Activated CD8-positive, alpha-beta memory T cell treated with anti-CD3 and anti-CD28 coated beads for 24 hours (primary cell): ENCODE measurements around the gene BTBD17.

Experiments
- DNase-seq: peaks from one replicate; pipeline ENCODE4 v3.0.0-alpha.2; 2020

The BTBD17 gene

DNA sequence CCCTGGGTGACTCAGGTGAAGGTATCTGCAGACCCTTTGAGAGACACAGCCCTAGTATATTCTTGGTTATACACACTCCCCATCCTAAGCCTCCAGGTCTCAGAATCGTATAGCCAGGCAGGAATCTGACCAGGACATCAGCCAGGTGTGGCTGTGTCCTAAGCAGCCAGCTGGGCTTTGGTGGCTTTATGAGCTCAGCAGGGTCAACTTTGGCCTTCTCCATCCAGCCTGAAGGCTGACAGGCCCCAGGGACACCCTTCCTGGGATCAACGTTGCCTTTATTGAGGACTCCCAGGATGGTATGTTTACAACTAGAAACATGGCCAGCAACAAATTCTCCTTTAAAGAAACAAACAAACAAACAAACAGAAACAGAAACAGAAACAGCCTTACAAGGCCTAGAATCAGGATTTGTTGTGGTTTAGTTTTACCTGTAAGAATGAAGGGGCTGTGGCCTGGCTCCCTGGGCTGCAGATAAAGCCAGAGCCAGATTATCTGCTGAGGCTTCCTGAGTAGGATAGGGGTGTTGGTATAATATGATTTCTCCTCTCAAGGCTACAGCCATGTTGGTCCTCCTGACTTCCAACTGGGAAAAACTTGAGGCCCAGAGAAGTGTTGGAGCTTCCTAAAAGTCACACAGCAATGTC, 27.2 kb downstream of the BTBD17 start:
- no peak for DNase-seq

DNA sequence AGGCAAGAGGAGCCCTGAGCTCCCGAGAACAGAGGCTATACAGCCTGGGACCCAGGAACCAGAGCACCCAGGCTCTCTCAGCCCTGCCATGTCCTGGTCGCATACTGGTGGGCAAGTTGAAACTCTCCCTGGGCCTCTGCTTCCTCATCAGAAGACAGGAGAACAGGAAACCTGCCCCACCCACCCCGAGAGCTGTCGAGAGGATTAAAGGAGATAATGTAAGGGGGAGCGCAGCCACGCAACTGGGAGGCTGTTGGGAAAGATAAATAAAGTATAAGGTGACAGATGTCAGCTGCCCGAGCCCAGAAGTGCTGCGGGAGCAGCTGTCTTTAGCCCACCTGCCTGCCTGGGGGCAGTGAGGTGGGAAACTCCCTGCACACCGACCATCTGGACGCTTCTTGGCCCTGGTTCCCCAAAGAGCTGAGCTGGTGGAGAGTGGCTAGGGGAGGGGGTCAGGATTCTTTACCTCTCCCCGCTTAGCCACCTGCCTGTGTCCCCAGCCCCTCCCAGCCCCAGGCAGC, 28.8 kb downstream of the BTBD17 start:
- no peak for DNase-seq

- DNase-seq = no peak
These were observed 29.5 kb downstream of the BTBD17 start for GRCh38 chr17:74332017-74332650.

GRCh38 chr17:74330446-74330845, 31.2 kb downstream of the BTBD17 start:
- no peak for DNase-seq

- DNase-seq = no peak
These were observed 32.3 kb downstream of the BTBD17 start for GRCh38 chr17:74329378-74329777.

- DNase-seq = no peak
These were observed 33.2 kb downstream of the BTBD17 start for GRCh38 chr17:74328487-74328886.

DNA sequence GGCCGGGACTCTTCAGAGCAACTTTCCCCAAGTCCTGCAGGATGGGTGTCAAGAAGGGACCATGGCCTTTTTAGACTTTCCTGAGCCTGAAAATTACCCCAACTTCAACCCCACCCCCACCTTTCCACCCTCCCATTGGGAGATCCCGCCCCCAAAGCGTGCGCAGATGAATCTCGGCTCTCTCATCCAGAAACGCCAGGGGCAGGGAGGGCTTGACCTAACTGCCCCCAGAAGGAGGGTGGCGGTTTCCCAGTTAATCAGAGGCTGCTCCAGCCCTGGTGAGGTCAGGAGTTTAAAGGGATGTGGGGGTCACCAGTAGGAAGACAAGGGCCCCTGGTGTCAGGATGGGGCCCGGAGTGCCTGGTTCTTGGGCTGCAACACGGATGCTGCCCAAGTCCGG, 35.2 kb downstream of the BTBD17 start:
- DNase-seq = no peak

DNA sequence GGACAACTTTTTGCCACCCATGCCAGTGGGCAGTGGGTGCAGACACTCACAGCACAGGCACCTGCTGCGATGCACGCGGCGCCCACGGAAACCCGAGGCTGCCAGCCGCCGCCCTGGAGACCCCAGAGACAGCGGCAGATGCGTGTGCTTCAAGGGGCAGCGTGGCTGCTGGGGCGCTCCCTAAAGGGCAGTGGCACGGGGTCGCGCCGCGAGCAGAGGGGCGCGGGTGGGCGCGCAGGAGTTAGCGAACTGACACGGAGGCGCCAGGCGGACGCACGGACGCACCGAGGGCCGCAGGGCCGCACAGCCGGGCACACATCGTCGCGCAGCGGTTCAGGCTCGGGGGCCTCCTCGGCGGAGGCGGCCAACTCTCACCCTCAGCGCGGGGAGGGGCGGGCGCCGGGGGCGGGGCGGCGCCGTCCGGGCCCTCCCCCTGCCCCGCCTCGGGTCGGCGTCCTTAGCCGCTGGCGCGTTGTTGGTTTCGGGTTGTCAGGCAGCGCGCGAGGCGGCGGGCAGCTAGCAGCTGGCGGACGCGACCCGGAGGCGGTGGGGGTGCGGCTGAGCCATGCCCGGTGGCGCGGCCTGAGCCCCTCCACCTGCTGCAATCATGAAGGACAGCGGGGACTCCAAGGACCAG, 35.8 kb downstream of the BTBD17 start, which contains the start of gene KIF19:
Gene KIF19, plus strand, starts transcription at position 484 of the 637 bp plus-strand sequence. Its CDS starts 124 bp downstream, at position 608.
- peak; percentile 81 for DNase-seq

GRCh38 chr17:74325376-74325742, 36.3 kb downstream of the BTBD17 start:
- DNase-seq = no peak

DNA sequence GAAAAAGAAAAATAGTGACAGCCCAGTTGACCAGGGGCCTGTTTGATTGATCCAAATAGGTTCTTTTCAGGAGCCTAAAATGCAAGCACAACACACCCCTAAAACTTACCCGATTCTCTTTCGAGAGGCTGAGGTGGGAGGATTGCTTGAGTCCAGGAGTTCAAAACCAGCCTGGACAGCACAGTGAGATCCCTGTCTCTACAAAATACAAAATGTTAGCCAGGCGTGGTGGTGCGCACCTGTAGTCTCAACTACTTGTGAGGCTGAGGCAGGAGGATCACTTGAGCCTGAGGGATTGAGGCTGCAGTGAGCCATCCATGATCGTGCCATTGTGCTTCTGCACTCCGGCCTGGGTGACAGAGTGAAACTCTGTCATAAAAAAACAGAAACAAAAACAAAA, 37.1 kb downstream of the BTBD17 start:
- no peak for DNase-seq

DNA sequence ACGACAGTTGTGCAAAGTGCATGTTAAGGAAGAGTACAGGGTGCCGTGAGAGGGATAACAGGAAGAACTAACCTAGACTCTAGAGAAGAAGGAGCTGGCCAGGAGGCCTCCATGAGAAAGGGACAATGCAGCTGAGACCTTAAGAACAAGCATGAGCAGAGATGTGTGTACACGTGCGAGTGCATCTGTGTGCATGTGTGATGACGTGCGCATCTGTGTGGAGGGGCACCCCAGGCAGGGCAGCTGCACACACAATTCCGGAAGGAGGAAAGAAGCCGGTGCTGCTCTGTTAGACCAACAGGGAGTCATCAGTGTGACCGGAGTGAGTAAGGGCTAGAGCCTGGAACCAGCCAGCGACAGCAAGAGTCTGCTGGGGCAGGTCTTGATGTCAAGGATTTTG, 43.3 kb downstream of the BTBD17 start:
- DNase-seq = no peak

- DNase-seq = no peak
These were observed 44.6 kb downstream of the BTBD17 start for GRCh38 chr17:74317071-74317470.

DNA sequence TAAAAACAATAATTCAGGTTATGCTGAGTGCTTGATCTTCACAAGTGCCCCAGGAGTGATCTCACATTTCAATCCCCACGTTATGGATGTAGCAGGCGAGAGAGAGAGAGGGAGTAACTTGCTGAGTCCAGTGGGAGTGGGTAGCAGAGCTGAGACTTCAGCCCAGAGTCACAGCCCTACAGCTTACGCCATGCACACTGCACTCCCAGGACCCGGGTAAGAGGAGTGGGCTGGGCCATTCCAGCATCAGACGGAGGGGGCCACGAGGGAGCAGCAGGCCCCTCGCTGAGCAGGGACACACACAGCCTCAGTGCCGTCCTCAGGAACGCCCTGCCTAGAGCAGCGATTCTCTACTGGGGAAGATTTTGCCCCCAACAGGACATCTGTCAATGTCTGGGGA, 45.4 kb downstream of the BTBD17 start:
- no peak for DNase-seq

DNA sequence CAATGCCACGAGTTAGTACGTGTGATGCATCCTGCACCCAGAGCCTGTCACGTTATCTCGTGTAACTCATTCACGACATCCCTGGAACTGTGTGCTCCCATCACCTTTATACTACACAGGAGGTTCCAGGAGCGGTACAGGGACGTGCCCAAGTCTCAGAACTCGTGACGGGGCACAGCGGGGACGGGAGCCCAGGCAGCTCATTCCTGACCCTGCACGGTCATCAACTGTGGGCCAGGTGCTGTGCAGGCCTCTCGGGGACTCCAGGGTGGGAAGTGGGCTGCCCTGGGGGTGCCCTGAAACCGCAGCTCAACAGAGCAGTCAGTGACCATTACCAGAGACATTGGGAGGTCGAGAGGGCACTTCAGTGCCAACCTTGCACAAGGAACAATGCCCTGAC, 46.8 kb downstream of the BTBD17 start:
- no peak for DNase-seq

DNA sequence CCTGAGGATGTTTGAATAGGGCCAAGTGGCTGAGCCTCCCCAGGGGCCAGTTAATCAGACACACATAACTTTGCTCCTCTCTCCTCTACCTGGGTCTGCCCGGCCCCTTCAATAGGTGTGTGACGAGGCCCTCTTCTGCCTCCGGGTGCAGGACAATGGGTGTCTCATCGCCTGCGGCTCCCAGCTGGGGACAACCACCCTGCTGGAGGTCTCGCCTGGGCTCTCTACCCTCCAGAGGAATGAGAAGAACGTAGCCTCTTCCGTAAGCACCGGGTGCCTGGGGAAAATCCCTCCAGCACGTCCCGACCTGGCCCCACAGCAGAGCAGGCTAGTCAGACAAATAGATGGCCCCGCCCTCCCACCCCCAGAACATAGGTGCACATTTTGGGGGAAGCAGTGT, 51.8 kb downstream of the BTBD17 start:
- no peak for DNase-seq

DNA sequence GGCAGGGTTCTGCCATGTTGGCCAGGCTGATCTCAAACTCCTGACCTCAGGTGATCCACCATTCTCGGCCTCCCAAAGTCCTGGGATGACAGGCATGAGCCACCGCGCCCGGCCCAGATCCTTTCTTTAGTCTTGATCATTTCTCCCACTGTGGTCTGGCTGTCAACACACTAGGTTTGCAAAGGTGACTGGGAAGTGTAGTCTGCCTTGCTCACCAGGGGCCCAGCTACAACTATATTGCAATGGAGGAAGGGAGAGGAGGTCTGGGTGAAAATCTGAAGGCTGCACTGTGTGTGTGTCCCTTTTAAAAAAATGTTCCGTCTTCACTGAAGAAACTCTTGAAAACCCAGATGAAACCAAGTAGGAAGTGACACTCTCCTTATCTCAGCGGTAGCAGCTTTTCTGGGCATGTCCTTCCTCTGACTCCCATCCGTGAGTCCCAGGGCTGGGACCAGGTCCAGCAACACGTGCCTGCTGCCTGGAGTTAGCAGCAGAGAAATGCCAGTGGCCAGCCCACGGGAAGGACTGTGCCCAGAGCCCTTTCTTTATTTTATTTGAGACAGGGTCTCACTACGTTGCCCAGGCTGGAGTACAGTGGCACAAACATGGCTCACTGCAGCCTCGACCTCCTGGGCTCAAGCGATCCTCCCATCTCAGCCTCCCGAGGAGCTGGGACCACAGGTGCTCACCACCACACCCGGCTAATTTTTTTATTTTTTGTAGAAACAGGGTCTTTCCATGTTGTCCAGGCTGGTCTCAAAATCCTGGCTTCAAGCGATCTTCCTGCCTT, 53.5 kb downstream of the BTBD17 start:
- DNase-seq = no peak
